GM21529 (cell line): ENCODE data around the gene XRCC6.
"Not testable (repeated sequence)": the region's sequence is repeated elsewhere in the genome, so short reads cannot be mapped to it uniquely, and the experiment has no call there.

Experiments used
- ATAC-seq: cut with Tn5 transposase; IDR thresholded peaks from one replicate; pipeline ENCODE4 v1.9.1; 2021; ENCODE audit not compliant: unreplicated experiment

Gene XRCC6

DNA sequence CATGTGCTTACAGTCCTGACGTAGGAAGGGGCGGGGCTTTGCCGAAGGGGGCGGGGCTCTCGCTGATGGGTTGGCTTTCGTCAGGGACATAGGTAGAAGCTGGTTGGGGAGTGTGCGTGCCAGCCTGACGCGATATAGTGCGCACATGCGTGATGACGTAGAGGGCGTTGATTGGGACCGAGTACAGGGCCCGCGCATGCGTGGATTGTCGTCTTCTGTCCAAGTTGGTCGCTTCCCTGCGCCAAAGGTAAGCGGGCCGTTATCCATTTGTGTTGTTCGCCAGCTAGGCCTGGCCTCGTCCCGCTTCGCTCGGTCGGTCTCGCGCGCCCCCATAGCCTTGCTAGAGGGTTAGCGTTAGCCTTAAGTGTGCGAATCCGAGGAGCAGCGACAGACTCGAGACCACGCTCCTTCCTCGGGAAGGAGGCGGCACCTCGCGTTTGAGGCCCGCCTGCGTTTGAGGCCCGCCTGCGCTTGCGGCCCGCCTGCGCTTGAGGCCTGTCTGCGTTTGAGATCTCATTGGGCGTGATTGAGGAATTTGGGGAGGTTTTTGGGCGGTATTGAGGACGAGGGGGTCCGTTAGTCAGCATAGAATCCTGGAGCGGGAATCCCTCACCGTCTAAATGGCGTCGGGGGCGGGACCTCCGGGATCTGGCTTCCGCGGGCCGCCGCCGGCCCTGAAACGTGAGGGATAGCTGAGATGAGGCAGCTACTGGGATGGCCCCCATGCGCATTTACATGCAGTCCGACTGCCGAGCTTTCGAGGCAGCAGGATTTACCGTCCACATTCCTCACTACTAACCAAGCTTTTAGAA, at the start of gene XRCC6:
Gene XRCC6, plus strand, starts transcription at position 197 of the 812 bp plus-strand sequence. CDS start 710 bp downstream, outside the sequence.
- ATAC-seq: peak; percentile 80

DNA sequence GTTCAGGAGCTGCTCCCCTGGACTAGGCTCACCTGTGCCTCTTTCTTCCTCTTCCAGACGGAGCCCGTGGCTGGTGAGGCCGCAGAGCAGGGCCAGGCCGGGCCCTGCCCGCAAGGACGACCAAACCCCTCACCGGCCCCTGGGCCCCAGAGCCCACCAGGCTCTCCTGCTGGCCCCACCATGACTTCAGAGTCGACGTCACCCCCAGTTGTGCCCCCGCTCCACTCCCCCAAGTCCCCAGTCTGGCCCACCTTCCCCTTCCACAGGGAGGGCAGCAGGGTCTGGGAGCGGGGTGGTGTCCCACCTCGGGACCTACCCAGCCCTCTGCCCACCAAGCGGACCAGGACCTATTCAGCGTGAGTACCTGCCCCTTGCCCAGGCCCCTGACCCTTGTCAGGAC, 49.3 kb upstream of the XRCC6 start:
- ATAC-seq: no peak

DNA sequence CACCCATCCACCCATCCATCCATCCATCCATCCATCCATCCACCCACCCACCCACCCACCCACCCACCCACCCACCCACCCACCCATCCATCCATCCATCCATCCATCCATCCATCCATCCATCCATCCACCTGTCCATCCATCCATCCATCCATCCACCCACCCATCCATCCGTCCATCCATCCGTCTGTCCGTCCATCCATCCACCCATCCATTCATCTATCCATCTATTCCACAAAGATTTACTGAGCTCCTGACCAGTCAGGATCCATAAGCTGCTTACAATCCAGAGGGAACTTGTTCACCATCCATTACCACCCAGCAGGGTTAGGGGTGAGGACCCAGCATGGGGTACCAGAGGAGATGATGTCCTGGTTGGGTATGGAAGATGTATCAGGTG, 48.8 kb upstream of the XRCC6 start:
- ATAC-seq: not testable (repeated sequence)

DNA sequence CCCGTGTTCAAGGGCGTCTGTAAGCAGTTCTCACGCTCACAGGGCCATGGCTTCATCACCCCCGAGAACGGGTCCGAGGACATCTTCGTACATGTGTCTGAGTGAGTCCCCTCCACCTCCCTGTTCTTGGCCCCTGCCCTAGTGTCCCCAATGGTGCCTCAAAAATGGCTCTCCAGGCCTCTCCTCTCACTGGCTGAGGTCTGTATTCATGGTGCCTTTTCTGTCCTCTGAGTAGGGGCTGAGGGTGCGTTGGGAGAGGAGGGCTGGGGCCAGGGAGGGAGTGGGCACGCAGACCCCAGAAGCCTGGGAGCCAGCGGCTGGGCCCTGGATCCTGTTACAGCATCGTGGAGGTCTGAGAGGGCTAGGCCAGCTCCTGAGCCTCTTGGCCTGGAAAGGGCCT, 47.4 kb upstream of the XRCC6 start:
- no peak for ATAC-seq

DNA sequence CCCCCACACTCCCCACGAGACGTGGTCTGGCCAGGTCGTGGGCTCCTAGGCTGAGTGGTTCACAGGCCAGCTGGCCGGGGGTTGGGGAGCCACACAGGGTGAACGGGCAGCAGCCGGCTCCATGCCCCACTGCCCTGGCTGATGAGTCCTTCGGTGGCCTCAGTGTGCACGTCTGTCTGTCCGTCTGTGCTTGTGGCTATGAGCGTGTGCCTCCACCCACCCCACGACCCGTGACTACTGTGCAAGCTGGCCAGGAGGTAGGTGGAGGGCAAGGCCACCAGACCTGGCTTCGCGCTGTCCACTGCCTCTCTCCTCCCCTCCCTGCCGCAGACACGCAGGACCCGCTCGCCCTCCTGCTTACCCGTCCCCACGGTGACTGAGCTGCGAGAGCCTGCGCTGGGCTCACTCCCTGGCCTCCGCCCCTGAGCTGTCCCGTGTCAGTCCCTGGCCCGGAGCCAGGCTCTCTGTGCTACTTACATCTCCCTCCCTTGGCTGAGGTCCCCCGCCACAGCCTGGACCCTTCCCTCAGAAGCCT, 46.2 kb upstream of the XRCC6 start:
- no peak for ATAC-seq

DNA sequence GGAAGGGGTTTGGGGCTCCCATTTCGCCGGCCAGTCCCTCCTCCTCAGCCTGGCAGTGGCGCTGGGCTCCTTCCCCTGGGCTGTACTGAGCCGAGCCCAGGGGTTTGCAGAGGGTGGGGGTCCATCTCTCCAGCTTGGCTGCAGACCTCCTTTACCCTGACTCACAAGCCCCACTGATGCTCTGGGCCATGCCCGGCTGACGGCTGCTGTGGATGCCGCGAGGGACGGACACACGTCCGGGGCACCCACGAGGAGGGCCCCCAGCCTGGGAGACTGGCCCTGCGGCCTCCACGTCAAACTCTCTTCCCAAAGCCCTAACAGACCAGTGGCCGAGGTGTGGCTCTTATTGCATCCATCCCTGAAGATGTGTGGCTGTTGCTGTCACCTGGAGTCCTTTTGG, 45.6 kb upstream of the XRCC6 start:
- ATAC-seq: no peak

DNA sequence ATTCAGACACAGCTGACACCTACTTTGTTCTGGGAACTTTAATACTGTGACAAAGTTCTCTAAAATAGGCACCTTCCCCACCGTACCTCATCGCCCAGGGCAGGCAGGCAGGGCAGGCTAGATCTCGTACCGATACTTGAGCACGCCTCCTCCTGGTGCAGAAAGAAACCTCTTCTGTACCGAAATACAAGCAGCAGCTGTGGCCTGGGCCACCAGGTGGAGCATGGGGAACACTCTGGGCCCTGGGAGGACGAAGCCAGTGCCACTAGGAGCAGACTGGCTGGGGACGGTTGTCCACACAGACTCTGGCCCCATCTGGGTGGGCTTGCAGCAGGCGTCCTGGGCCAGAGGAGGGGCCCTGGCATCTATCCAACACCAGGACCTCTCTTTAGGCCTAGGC, 44.2 kb upstream of the XRCC6 start:
- ATAC-seq: no peak

DNA sequence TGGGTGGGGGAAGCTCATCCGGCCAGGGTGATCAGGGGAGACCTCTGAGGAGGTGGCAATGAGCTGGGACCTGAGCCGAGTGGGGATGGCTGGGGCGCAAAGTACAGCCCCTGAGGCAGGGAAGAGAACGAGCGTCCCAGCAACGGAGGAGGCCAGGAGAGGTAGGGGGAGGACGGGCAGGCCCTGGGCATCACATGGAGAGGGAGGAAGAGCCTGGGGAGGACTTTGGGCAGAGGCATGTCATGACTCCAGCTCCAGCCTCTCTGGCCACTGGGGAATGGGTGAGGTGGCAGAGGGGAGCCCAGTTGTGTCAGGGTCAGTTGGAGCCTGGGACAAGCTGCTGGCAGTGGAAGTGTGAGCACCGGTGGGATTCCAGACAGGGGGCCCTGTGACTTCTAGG, 43.0 kb upstream of the XRCC6 start:
- no peak for ATAC-seq

DNA sequence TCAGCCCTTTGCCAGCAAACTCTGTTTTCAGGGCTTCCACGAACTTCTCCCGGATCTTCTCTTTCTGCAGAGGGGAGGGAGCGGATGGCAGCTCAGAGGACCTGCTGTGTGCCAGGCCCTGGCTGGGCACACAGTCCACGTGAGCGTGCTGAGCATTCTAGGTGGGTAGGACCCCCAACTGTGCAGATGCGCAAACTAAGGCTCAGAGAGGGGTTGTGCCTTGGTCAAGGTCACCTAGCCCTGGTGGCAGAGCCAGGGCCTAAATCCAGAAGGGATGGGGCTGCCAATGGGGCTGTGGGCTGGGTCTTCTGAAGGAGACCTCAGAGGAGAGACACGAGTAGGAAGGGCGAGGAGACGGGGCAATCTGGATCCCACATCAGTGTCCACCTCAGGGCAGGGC, 42.3 kb upstream of the XRCC6 start:
- no peak for ATAC-seq

DNA sequence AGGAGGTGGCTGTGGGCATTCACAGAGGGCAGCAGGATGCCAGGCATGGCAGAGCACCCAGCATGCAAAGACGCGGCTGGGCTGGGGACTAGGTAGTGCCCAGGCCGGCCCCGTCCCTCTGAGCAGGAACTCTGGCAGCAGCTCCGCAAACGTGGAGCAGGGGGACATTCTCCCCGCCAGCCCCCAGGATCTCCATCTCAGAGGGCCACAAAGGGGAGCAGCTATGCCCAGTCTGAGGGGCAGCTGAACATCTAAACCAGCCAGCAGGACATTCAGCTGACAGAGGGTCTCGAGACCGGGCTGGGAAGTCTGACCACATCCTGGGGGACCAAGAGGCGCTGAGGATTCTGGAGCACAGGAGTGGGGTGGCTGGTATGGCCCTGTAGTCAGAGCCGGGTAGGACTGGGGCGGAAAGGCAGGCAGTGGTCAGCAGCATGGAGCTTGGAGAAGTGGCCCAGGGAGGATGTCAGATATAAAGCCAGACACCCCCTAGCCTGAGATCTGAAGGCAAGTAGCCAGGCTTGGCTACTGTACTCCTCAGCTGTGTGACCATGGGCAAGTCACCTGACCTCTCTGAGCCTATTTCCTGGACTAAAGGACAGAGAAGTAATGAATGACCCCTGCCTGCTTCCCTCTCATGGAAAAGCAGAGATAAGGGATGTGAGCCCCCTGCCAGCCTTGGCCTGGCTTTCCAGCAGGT, 41.6 kb upstream of the XRCC6 start:
- ATAC-seq: no peak

DNA sequence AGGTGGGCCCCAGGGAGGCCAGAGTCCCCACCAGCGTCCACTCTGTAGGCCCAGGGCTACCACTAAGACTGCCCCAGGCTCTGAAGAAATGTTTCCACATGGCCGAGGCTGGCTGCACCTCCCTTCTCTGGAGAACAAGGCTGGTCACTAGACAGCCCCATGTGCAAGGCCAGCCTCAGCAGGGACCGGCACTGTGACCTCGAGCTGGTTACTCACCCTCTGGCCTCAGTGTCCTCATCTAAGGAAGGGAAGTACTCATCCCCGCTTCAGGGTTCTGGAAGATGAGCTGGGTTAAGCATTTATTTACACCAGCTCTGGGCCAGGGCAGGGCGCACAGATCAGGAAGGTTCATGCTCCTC, 41.1 kb upstream of the XRCC6 start:
- ATAC-seq: no peak

DNA sequence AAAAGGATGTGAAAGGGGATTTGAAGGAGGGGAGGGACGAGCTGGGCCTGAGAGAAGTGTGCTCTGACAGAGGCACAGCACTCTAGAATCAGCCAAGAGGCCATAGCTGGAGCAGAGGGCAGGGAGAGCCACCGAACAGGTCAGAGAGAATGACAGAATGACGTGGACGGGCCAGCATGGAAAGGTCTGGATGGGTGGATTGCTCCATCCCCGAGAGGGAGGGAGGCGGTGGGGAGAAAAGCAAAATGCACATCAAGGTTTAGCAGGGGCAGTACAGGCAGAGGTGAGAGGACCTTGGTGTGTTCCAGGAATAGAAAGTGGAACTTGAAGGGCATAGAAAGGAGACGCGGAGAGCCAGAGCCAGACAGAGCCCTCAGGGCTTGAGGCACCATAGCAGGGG, 38.4 kb upstream of the XRCC6 start:
- no peak for ATAC-seq

DNA sequence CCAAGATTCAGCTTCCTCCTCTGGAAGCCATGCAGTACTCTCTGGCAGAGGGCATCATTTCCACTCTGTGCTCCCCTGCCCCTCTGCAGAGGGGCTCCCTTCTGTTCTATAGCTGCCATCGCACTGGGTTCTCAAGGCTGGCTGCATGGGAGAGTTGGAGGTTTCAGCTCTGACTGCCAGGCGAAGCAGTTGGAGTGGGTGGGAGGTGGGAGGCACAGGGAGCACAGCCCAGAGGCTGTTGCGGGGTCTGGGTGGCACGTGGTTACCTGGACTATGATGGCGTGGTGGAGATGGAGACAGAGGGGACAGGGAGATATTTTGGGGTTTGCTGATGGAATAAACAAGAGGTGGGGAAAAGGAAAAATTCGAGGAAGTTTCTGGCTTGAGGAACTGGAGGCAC, 36.2 kb upstream of the XRCC6 start:
- ATAC-seq: no peak

DNA sequence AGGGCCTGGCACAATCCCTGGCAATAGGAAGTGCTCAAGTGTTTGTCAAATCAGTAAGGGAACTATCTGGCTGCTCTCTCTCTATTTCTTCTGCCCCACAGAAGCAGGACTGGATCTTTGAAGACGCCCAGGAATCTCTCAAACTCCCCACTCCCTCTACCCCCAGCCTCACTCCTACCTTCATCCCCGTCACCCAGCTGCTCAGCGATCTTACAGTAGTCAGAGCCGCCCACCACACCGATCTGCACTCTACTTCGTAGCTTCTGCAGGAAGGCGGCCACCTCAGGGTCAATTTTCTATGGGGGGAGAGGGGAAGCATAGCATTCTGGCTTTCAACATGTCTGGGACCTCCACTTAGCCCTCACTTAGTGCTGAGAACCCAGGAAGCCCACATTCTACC, 35.2 kb upstream of the XRCC6 start:
- ATAC-seq: no peak

DNA sequence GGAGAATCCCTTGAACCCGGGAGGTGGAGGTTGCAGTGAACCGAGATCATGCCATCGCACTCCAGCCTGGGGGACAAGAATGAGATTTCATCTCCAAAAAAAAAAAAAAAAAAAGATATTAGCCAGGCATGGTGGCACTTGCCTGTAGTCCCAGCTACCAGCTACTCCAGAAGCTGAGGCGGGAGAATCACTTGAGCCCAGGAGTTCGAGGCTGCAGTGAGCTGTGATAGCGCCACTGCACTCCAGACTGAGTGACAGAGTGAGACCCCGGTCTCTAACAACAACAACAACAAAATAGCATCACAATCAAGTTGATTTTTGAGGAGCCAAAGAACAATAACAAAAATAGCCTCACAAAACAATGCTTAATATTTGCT, 33.8 kb upstream of the XRCC6 start:
- no peak for ATAC-seq

DNA sequence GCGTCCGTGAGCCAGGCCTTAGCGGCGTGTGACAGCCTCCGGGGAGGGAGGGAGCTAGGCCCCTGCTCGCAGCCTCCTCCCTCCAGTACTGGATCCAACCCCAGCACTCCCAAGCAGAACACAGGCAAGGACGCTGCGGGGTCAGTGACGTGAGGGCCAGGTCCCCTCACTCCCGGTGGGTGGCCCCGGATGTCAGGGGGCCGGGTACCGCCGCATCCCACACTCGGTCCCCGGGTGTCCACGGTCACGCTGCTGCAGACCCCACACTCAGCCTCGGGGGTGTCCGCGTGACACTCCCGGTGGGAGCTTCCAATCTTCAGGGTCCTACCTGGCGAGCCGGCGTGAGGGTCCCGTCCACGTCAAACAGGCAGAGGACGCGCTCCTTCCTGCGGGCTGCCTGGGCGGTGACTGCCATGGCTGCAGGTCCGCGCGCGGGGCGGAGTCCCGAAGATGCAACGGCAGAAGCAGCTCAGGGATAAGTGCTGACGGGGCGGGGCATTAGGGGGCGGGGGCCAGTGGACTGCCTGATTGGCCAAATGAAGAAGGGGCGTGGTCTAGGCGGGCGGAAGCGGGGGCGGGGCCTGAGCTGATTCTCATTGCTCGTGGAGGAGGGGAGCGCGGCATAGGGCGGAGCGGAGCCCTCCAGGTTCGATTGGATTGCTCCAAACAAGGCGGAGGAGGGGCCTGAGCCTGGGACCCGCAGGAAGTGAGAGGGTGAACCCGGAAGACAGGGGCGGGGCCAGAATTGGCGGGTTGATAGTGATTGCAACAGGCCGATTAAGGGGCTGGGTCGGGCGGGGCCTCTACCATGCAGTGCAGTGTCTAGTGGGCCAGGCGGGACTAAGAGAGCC, 31.5 kb upstream of the XRCC6 start, which contains the start of gene PMM1:
Gene PMM1, minus strand, starts transcription at position 450 of the 851 bp plus-strand sequence. Its CDS starts 35 bp downstream, at position 415.
- ATAC-seq: peak; percentile 92

DNA sequence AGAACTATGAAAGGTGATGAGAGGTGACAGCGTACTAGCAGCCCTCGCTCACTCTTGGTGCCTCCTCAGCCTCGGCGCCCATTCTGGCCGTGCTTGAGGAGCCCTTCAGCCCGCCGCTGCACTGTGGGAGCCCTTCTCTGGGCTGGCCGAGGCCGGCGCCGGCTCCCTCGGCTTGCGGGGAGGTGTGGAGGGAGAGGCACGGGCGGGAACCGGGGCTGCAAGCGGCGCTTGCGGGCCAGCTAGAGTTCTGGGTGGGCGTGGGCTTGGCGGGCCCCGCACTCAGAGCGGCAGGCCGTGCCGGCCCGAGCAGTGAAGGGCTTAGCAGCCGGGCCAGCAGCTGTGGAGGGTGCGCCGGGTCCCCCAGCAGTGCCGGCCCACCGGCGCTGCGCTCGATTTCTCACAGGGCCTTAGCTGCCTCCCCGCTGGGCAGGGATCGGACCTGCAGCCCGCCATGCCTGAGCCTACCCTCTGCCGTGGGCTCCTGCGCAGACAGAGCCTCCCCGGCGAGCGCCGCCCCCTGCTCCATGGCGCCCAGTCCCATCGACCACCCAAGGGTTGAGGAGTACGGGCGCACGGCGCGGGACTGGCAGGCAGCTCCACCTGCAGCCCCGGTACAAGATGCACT, 27.6 kb upstream of the XRCC6 start:
- not testable (repeated sequence) for ATAC-seq

DNA sequence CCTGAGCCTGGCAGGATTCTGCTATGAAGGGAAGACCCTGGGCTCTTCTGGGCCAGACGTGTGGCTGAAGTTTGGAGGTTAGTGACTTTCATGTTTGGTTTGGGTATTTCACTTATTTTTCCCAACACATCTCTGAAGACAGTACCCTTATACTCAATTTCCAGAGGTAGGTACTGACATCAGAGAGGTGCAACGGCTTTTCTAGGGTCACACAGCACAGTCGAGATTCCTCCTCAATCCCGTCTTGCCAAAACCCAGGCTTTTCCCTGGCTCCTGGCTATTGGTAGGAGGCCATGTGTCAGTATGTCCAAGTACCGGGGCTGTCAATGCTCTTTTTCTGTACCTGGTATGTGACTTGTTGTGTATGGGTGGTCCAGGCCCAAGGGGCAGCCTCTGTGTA, 25.4 kb upstream of the XRCC6 start:
- no peak for ATAC-seq

DNA sequence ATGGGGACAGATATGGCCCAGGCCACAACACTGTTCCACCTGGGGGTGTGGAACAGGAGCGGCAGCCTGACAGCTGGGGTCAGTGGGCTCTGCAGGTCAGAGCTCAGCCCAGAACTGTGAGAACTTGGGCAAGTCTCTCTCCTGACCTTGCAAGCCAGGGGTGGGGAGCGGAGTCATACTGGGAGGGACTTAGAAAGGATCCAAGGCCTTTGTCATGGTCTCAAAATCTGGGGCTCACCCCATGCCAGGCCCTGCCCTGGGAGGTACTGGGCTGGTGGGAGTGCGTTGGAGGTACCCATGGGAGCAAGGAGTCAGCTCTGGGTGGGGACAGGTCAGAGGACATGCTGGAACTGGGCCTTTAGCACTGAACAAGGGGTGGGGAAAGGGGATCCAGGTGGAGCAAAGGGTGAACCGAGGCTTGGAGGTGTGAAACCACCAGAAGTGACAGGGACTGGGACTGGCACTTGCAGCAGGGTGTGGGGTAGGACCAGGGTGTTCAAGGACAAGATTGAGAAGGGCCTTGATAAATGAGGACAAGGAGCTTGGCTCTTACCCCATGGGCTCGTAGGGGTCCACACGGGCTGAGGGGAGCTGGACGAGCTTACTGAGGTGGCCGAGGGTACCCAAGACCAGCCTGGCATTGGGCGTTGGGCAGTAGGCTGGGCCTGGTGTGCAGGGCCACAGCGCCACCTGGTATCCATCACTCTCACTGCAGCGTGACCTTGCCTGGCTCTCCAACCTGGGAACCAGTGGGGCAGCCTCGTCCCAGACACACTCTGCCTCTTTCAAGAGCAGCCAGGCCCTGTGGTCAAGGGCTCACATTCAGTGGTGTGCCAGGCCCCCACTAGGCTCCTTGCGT, 24.1 kb upstream of the XRCC6 start:
- ATAC-seq: no peak

DNA sequence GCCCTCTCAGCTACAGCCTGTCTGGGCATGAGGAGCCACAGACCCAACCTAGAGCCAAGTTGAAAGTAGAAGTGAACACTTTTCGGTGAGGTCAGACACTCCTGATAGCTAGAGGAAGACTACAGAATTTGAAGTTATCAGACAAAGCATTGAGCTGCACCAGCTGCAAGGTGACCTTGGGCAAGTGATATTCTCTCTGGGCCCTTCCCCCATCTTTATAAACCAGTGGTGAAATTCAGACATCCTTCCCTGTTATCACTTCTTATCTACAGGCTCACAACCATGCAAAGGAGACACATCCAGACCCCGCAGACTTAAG, 23.5 kb upstream of the XRCC6 start:
- ATAC-seq: no peak
